Right lobe of liver (tissue), 6 donors: ENCODE results near the gene GAB4. TPM values are rescaled to one million over a fixed set of nuclear protein-coding genes. Genes with fewer than 3 reads are reported as not detected.
"Not testable (repeated sequence)": the region's sequence is repeated elsewhere in the genome, so short reads cannot be mapped to it uniquely, and the experiment has no call there.

Source experiments
- ATAC-seq, 4 donors: fragments of 200-7000 bp; cut with Tn5 transposase; one replicate each; pipeline ENCODE4 v1.9.1; 2020; ENCODE audit warnings: mild to moderate bottlenecking in 4 of 4, moderate library complexity in 4 of 4
- DNase-seq, 3 donors: peaks; one replicate each; pipeline ENCODE4 v3.0.0-alpha.2; 2020
- H3K27ac ChIP-seq, 3 donors: fragments of 200-600 bp; one replicate each; pipeline ENCODE4 v1.8.0; 2022
- H3K27me3 ChIP-seq, 2 donors: fragments of 200-600 bp; one replicate each; pipeline ENCODE4 v1.8.0; 2022
- H3K36me3 ChIP-seq, 4 donors: fragments of 200-600 bp; sonication (generic) in 1 of 4; one replicate each; pipeline versions ENCODE4 v1.5.1 to v1.8.0; 2017 to 2022; ENCODE audit warnings: control low read depth in 1 of 4
- H3K4me1 ChIP-seq, 4 donors: fragments of 200-600 bp; sonication (generic) in 1 of 4; one replicate each; pipeline versions ENCODE4 v1.5.1 to v1.8.0; 2017 to 2022; ENCODE audit warnings: control low read depth in 1 of 4
- H3K4me3 ChIP-seq, 3 donors: fragments of 200-600 bp; one replicate each; pipeline ENCODE4 v1.8.0; 2022
- H3K9me3 ChIP-seq, 4 donors: fragments of 200-600 bp; sonication (generic) in 1 of 4; one replicate each; pipeline versions ENCODE4 v1.5.1 to v1.8.0; 2017 to 2022; ENCODE audit warnings: control low read depth in 1 of 4
- CTCF ChIP-seq, 4 donors: fragments of 200-600 bp in 3 of 4; fragments of 450-650 bp in 1 of 4; IDR thresholded peaks; one replicate each; pipeline versions ENCODE4 v1.5.1 to v1.8.0; 2016 to 2022; ENCODE audit warnings: antibody characterized with exemption in 4 of 4, mild to moderate bottlenecking in 2 of 4
- POLR2A ChIP-seq: fragments of 450-650 bp; IDR thresholded peaks from one replicate; pipeline ENCODE4 v1.6.1; 2017; ENCODE audit warnings: antibody characterized with exemption, mild to moderate bottlenecking
- WGBS: methylation state at CpG from one replicate; pipeline ENCODE4 v1.1.6; 2018; ENCODE audit warnings: low coverage, low lambda C conversion rate; ENCODE audit not compliant: insufficient coverage; ENCODE audit errors: missing lambda C conversion rate; 5-methylcytosine and 5-hydroxymethylcytosine counted together
- intact Hi-C, 2 donors: fragments of 100-400 bp; cut with DNase I; formaldehyde crosslinking; loops; one replicate each; pipeline versions ENCODE4 v1.11.2 to v1.14.1; 2022
- total RNA-seq, 6 experiments: library from RNA; depleted of rRNA in 2 of 6; stranded (reverse); fragments of >200 nt in 2 of 6; fragmentation: NEBNext Ultra II Directional in 3 of 6; extraction: Animal tissue kit (Norgen Biotek cat#: 25700) in 3 of 6; gene quantifications; one replicate each; pipeline versions ENCODE4 v1.1.0 to v1.2.4, GENCODE V29; 2016 to 2023
- donor health status: DM: no; HTN: yes; CAD: no.
- donor health status: DM: no; HTN: no; CAD: no.
- donor health status: DM: no; HTN: no; CAD: no.
- donor health status: DM: no; HTN: yes; CAD: no.
- donor health status: DM: no; HTN: yes; CAD: no.

GAB4 gene
- total RNA-seq, 6 experiments from 2014 or later, result not detected

GRCh38 chr22:16949561-16949960 is 58.5 kb downstream of the GAB4 start:
- Histone ChIP-seq H3K27me3 (no peaks in the 10 kb centered on the region), H3K4me3 (no peak overlapping the region), H3K4me1 (no peaks in the 10 kb centered on the region), H3K9me3 (no peaks in the 10 kb centered on the region), H3K36me3 (no peaks in the 10 kb centered on the region), H3K27ac (no peak overlapping the region)
- DNase-seq (no peak), ATAC-seq (no peak)
- WGBS, result 23% methylated on average over 2 of the region's 3 CpGs
- no peak for TF ChIP-seq POLR2A
- TF ChIP-seq CTCF (IDR thresholded peaks at IDR 0.05), result no peak
- intact Hi-C loops, result no loop called here

- intact Hi-C loops, result no loop called here
- Histone ChIP-seq H3K27ac (no peak overlapping the region), H3K4me1 (no peaks in the 10 kb centered on the region), H3K4me3 (no peak overlapping the region), H3K36me3 (no peaks in the 10 kb centered on the region), H3K27me3 (no peaks in the 10 kb centered on the region), H3K9me3 (no peaks in the 10 kb centered on the region)
- ATAC-seq, result no peak
- DNase-seq, result no peak
- TF ChIP-seq POLR2A (no peak), CTCF (IDR thresholded peaks at IDR 0.05) (no peak)
- 57% methylated on average over 5 of the region's 5 CpGs for WGBS
These were observed 70.2 kb downstream of the GAB4 start for GRCh38 chr22:16937811-16938210.

- H3K36me3 ChIP-seq, H3K4me3 ChIP-seq, intact Hi-C loops, ATAC-seq, DNase-seq, H3K27ac ChIP-seq, H3K4me1 ChIP-seq, H3K27me3 ChIP-seq, H3K9me3 ChIP-seq: not testable (repeated sequence)
- WGBS, result no CpG with 5 or more reads among the region's 5 CpGs
These were observed 70.8 kb downstream of the GAB4 start for GRCh38 chr22:16937209-16937608.

GRCh38 chr22:16936625-16937024 is 71.4 kb downstream of the GAB4 start:
- WGBS, result 75% methylated on average over 5 of the region's 5 CpGs
- no peak overlapping the region for H3K27ac ChIP-seq
- no peaks in the 10 kb centered on the region for H3K9me3 ChIP-seq
- ATAC-seq (no peak), DNase-seq (no peak)
- H3K36me3 ChIP-seq, result no peaks in the 10 kb centered on the region
- no peaks in the 10 kb centered on the region for H3K27me3 ChIP-seq
- TF ChIP-seq CTCF (IDR thresholded peaks at IDR 0.05) (no peak), POLR2A (no peak)
- H3K4me3 ChIP-seq, result no peak overlapping the region
- H3K4me1 ChIP-seq, result no peaks in the 10 kb centered on the region
- intact Hi-C loops, result no loop called here

- no peaks in the 10 kb centered on the region for H3K36me3 ChIP-seq
- DNase-seq (no peak), ATAC-seq (no peak)
- intact Hi-C loops, result no loop called here
- TF ChIP-seq POLR2A, result no peak
- no peaks in the 10 kb centered on the region for H3K4me1 ChIP-seq
- H3K4me3 ChIP-seq, result no peak overlapping the region
- no peaks in the 10 kb centered on the region for H3K9me3 ChIP-seq
- no peak overlapping the region for H3K27ac ChIP-seq
- no peaks in the 10 kb centered on the region for H3K27me3 ChIP-seq
- 29% methylated on average over 4 of the region's 4 CpGs for WGBS
These were observed 72.8 kb downstream of the GAB4 start for GRCh38 chr22:16935209-16935608.
